ENCODE results near the gene RAN.
A peak's percentile ranks its signal among the peaks of the same experiment; 100 is the strongest.

Gene RAN

DNA sequence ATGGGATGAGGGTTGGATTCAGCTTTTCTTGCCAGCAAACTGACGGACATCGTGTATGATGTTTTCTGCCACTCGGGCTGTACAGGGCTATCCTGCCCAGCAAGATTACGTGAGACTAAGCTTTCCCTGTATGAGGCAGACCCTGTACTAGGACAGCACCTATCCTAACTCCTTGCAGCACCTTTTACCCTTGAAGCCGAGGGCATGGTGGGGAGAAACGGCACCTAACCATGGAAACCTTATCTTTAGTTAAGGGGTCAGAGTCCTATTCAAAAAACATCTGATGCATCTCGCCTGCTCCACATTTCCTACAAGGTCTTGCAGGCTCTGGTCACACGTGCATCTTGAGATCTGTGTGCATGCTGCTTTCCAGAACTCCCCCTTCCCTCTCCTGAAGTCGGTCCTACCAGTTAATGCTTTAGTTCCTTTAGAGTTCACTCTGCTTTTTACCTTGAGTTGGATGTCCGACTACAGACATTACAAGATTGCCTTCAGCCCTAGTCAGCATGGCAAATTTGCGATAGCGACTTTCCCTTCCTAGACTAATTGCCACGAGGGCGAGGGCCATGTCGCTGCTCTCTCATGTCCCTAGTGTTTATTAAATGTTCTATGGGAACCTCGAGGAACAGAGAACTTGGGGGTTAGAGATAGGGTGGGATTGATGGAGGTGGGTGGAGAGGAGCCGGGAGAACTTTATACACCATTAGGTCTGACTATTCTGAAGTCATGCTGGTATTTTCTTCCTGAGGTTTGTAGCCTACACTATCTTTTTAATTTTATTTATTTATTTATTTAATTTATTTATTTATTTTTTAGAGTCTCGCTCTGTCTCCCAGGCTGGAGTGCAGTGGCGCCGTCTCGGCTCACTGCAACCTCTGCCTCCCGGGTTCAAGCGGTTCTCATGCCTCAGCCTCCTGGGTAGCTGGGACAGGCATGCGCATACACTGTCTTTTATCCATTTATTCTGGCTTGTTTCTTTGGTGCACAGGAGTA is 6.6 kb downstream of the RAN start:
- Histone ChIP-seq H3K27ac (ENCODE audit: low read length) (peak overlapping the region; percentile 96), H3K79me2 (ENCODE audit: low read length) (peaks cover 18% of the 10 kb centered on the region), H3K4me2 (ENCODE audit: low read depth, low read length) (peak overlapping the region; percentile 87), H3K4me1 (ENCODE audit: low read length) (peaks cover 29% of the 10 kb centered on the region), H3K9me3 (replicated peaks; ENCODE audit: insufficient read depth, low read length) (no peaks in the 10 kb centered on the region), H3K9me2 (replicated peaks; ENCODE audit: insufficient read depth, low read length) (no peaks in the 10 kb centered on the region), H3K36me3 (replicated peaks; ENCODE audit: insufficient read depth, low read length) (no peaks in the 10 kb centered on the region; the same call in 1 of the 2 replicates), H3F3A (ENCODE audit: insufficient read depth, low read length) (peaks cover 34% of the 10 kb centered on the region), H2AFZ (ENCODE audit: low read length) (no peak overlapping the region), H3K9ac (ENCODE audit: low read length) (peak overlapping the region; percentile 72; the same call in 1 of the 2 replicates), H4K20me1 (ENCODE audit: insufficient read depth, low read length) (no peaks in the 10 kb centered on the region), H3K27me3 (replicated peaks; ENCODE audit: insufficient read depth, low read length) (no peaks in the 10 kb centered on the region), H3K4me3 (ENCODE audit: low read length) (peak overlapping the region; percentile 71)
- DNase-seq, result no peak
- TF ChIP-seq EZH2phosphoT487 (IDR thresholded peaks at IDR 0.05; ENCODE audit: low read length) (no peak), EZH2 (optimal IDR thresholded peaks at IDR 0.05; ENCODE audit: low read depth, low read length) (no peak)
- TF ChIP-seq, protein P1, sequence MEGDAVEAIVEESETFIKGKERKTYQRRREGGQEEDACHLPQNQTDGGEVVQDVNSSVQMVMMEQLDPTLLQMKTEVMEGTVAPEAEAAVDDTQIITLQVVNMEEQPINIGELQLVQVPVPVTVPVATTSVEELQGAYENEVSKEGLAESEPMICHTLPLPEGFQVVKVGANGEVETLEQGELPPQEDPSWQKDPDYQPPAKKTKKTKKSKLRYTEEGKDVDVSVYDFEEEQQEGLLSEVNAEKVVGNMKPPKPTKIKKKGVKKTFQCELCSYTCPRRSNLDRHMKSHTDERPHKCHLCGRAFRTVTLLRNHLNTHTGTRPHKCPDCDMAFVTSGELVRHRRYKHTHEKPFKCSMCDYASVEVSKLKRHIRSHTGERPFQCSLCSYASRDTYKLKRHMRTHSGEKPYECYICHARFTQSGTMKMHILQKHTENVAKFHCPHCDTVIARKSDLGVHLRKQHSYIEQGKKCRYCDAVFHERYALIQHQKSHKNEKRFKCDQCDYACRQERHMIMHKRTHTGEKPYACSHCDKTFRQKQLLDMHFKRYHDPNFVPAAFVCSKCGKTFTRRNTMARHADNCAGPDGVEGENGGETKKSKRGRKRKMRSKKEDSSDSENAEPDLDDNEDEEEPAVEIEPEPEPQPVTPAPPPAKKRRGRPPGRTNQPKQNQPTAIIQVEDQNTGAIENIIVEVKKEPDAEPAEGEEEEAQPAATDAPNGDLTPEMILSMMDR (IDR thresholded peaks at IDR 0.05; ENCODE audit: low read length), result no peak

DNA sequence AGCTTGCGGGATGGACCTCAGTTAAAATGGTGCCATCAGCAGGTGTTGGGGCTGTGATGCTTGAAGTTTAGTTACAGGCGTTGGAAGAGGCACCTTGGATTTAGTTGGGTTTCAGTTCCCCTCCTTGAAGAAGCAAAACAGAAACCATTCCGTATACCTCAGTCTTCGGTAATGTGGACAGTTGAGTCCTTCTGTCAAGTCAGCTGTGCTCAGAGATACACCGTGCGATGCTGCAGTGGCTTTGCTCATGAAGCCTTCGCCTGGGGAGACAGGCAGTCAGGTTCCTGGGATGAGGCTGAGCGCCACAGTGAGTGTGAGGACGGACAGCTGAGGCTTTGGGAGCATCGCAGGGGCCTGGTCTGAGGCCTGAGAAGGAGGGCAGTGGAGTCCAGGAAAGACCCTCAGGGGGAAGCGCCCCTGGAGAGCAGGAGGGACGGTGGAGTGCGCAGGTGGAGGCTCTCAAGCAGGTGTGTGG is 7.4 kb downstream of the RAN start:
- Histone ChIP-seq H3K36me3 (replicated peaks; ENCODE audit: insufficient read depth, low read length) (no peaks in the 10 kb centered on the region), H4K20me1 (ENCODE audit: insufficient read depth, low read length) (no peaks in the 10 kb centered on the region), H3K9me2 (replicated peaks; ENCODE audit: insufficient read depth, low read length) (no peaks in the 10 kb centered on the region), H3K4me1 (ENCODE audit: low read length) (peaks cover 26% of the 10 kb centered on the region), H2AFZ (ENCODE audit: low read length) (0 out of 2 replicates have a peak overlapping the region, but pooled peaks have one; percentile 39), H3K9me3 (replicated peaks; ENCODE audit: insufficient read depth, low read length) (no peaks in the 10 kb centered on the region), H3K4me3 (ENCODE audit: low read length) (peak overlapping the region; percentile 71), H3F3A (ENCODE audit: insufficient read depth, low read length) (peaks cover 31% of the 10 kb centered on the region), H3K27ac (ENCODE audit: low read length) (peak overlapping the region; percentile 96), H3K9ac (ENCODE audit: low read length) (peak overlapping the region; percentile 72), H3K4me2 (ENCODE audit: low read depth, low read length) (peak overlapping the region; percentile 87), H3K27me3 (replicated peaks; ENCODE audit: insufficient read depth, low read length) (no peaks in the 10 kb centered on the region), H3K79me2 (ENCODE audit: low read length) (peaks cover 11% of the 10 kb centered on the region)
- DNase-seq, result peak; percentile 78
- TF ChIP-seq EZH2phosphoT487 (IDR thresholded peaks at IDR 0.05; ENCODE audit: low read length) (no peak), EZH2 (optimal IDR thresholded peaks at IDR 0.05; ENCODE audit: low read depth, low read length) (no peak)
- TF ChIP-seq, protein P1 (IDR thresholded peaks at IDR 0.05; ENCODE audit: low read length), result no peak

DNA sequence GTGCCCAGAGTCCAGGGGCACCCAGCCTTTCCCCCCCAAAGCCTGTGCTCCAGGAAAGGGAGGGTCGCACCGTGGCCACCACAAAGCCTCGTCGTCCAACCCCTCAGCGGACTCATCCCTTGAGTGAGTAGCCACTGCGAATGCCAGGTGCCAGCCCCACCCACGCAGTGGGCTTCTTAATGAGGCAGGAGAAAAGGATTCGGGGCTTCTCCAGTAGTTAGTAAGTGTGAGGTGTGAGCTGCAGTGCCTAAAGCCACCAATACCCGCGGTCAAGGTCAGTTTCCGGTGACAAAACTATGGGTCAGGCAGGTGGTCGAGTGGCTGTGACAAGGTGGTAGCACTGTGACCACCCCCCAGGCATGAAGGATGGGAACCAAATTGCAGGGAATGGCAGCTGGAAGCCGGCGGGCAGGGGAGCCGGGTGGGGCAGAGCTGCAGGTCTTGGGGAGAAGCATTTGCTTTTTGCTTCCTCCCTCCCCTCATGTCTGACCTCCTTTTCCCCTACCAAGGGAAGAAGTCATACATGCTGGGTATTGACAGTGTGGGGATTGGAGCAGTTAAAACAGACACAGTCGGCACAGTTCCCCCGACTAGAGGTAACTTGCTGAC is 8.0 kb downstream of the RAN start:
- Histone ChIP-seq H3K4me3 (ENCODE audit: low read length) (peak overlapping the region; percentile 71), H2AFZ (ENCODE audit: low read length) (peak overlapping the region; percentile 39; the same call in 1 of the 2 replicates), H3K4me2 (ENCODE audit: low read depth, low read length) (peak overlapping the region; percentile 87), H3K27ac (ENCODE audit: low read length) (peak overlapping the region; percentile 96), H4K20me1 (ENCODE audit: insufficient read depth, low read length) (no peaks in the 10 kb centered on the region), H3K9ac (ENCODE audit: low read length) (peak overlapping the region; percentile 72), H3K9me2 (replicated peaks; ENCODE audit: insufficient read depth, low read length) (no peaks in the 10 kb centered on the region), H3K4me1 (ENCODE audit: low read length) (peaks cover 23% of the 10 kb centered on the region), H3K36me3 (replicated peaks; ENCODE audit: insufficient read depth, low read length) (no peaks in the 10 kb centered on the region), H3K9me3 (replicated peaks; ENCODE audit: insufficient read depth, low read length) (no peaks in the 10 kb centered on the region), H3K27me3 (replicated peaks; ENCODE audit: insufficient read depth, low read length) (no peaks in the 10 kb centered on the region), H3F3A (ENCODE audit: insufficient read depth, low read length) (peaks cover 31% of the 10 kb centered on the region), H3K79me2 (ENCODE audit: low read length) (peaks cover 4% of the 10 kb centered on the region)
- no peak for DNase-seq
- TF ChIP-seq EZH2 (optimal IDR thresholded peaks at IDR 0.05; ENCODE audit: low read depth, low read length) (no peak), EZH2phosphoT487 (IDR thresholded peaks at IDR 0.05; ENCODE audit: low read length) (no peak)
- TF ChIP-seq, protein P1 (IDR thresholded peaks at IDR 0.05; ENCODE audit: low read length), result no peak
